GM12892 (cell line): ENCODE data around the gene SDC3.

Experiments used
- POLR2A ChIP-seq: IDR thresholded peaks from 2 replicates; pipeline ENCODE4 v1.6.1; 2011; ENCODE audit warnings: low read depth, low read length, control low read depth
- POLR2AphosphoS5 ChIP-seq: IDR thresholded peaks from 2 replicates; pipeline ENCODE4 v1.6.1; 2011; ENCODE audit warnings: low read depth, low read length, control low read depth
- TAF1 ChIP-seq: IDR thresholded peaks from 2 replicates; pipeline ENCODE4 v1.6.1; 2011; ENCODE audit warnings: low read depth, mild to moderate bottlenecking, control low read depth, low read length, borderline replicate concordance

DNA sequence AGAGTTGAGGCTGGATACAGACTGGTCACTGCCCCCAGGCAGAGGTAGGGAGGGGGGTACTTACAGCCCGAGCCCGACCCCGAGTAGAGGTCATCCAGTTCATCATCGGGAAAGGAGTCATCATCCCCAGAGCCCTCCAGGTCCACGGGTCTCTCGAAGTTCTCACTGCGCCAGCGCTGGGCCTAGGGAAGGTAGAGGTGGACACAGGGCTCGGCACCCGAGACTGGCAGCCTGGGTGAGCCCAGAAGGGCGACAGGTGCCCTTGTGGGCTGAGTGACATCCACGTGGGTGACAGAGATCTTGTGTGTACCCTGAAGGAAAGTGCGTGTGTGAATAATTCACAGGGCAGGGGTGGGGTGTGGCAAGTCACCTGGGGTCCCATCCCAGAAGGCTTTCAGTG, 30.0 kb downstream of the SDC3 start:
- TF ChIP-seq TAF1: no peak
- no peak for TF ChIP-seq POLR2A
- no peak for TF ChIP-seq POLR2AphosphoS5
